Stimulated activated CD4-positive, alpha-beta T cell treated with anti-CD3 and anti-CD28 coated beads, Interleukin-1b, Interleukin-23, amount 100 ng/mL, for 24 hours (primary cell): ENCODE measurements around the gene GPR137B.

Experiments
- DNase-seq, 4 experiments: peaks; one replicate each; pipeline ENCODE4 v3.0.0-alpha.2; 2020; ENCODE audit warnings: low read depth in 4 of 4, low spot score in 1 of 4

GPR137B gene

GRCh38 chr1:236253119-236253518, 110.8 kb downstream of the GPR137B start:
- DNase-seq: no peak

- DNase-seq: no peak
These were observed 111.7 kb downstream of the GPR137B start for GRCh38 chr1:236253918-236254637.

- no peak for DNase-seq
These were observed 114.9 kb downstream of the GPR137B start for GRCh38 chr1:236257216-236257615.

- DNase-seq: no peak
These were observed 115.8 kb downstream of the GPR137B start for GRCh38 chr1:236258114-236258622.
